ENCODE data around the gene EVL. TPM values are rescaled to one million over a fixed set of nuclear protein-coding genes. Genes with fewer than 3 reads are reported as not detected.

Gene EVL
- total RNA-seq, 1 experiment from 2014 or later, result 24.1 TPM

- no peak for DNase-seq (ENCODE audit: low read depth)
Measured at GRCh38 chr14:100082723-100083122, 17.5 kb downstream of the EVL start.

DNA sequence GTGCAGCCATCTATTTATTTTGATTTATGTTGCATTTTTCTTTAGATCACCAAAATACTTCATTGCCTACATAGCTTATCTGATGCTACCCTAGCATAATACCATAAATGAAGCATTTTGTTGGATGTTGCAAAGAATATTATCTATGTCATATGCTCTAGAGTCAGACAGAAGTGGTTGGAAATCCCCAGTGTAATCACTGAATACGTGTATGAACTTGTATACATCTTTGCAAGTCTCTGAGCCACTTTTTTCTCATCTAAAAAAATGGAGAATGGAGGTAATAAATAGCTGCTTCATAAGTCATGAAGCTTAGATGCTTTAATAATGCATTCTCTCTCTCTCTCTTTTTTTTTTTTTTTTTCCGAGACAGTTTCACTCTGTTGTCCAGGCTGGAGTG, 18.5 kb downstream of the EVL start:
- DNase-seq (ENCODE audit: low read depth), result no peak

- DNase-seq (ENCODE audit: low read depth), result no peak
Measured at GRCh38 chr14:100084591-100084990, 19.4 kb downstream of the EVL start.

DNA sequence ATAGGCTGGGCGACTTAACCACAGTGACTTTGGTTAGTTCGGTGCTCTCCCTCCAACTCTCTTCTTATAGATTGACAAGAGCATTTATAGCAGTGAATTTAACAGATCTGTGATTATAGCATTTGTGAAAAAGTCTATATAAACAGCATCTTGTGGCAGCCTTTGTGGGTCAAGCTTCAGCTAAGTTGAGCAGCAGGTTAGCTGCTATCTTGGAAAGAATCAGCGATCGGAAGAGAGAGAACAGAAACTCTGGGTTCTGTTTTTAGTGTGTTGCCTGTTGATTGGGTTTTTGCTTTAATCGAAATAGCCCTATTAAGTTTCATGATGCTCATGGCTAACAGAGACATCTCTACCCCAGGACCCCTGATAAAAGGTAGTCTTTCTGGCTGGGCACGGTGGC, 20.2 kb downstream of the EVL start:
- no peak for DNase-seq (ENCODE audit: low read depth)

DNA sequence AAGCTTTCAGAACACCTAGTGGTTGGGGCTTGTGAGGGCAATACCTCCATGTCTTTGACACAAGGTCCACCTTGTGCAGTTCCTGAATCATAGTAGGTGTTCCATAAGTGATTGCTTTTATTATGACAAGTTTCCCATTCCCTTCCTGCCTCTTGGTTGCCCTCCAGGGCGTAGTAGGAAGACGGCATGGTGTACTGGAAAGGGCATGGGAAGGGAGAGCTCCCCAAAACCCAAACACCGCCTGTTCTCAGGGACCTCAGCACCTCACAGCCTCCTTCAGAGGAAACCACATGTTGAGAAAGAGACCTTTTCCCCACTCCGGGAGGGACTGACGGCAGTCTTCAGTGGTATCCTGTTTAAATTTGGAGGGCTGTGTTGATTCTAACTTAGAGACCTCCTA, 21.1 kb downstream of the EVL start:
- DNase-seq (ENCODE audit: low read depth), result no peak

DNA sequence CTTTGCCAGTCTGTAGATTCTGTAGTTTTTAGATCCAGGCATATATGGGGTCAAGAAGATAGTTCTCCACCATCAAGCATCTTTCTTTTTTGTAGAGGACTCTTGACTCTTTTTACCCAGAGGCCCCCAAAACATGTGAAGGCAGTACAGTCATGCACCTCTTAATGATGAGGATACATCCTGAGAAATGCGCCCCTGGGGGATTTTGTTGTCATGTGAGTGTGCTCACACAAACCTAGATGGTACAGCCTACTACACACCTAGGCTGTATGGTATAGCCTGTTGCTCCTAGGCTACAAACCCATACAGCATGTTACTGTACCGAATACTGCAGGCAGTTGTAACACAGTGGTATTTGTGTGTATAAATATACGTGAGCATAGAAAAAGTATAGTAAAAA, 23.0 kb downstream of the EVL start:
- no peak for DNase-seq (ENCODE audit: low read depth)

GRCh38 chr14:100091386-100091785, 26.2 kb downstream of the EVL start:
- DNase-seq (ENCODE audit: low read depth), result no peak

DNA sequence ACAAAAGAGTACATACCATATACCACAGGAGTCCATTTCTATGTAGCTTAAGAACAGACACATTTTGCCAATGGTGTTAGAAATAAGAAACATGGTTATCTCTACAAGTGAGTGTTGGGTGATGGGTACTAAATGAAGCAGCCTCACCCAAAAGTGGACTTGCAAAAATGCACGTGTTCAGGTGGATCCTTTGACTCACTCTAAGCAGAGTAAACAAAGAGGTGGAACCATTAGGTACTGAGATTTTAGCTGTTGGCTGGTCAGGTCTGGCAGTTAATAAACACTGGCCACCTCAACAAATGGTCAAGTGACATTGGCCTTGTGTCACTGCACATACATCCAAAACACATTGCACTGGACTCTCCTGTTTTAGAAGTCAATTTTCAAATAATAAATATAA, 27.6 kb downstream of the EVL start:
- no peak for DNase-seq (ENCODE audit: low read depth)

DNA sequence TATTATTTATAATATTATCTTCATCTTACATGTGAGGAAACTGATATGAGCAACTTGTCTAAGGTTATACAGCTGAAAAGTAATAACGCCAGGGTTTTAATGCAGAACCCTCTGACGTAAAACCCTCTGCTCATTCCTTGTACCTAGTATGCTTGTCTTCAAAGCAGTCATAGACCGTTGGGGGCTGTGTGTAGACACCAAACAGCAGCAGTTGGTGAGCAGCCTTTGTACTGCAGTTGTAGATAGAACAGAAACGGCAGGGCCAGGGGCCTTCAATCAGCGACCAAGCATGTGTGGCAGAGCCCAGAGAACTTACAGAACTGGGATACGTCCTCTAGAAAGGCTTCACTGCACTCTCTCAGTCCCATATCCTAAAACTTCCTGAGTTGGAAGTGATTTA, 28.1 kb downstream of the EVL start:
- no peak for DNase-seq (ENCODE audit: low read depth)

DNA sequence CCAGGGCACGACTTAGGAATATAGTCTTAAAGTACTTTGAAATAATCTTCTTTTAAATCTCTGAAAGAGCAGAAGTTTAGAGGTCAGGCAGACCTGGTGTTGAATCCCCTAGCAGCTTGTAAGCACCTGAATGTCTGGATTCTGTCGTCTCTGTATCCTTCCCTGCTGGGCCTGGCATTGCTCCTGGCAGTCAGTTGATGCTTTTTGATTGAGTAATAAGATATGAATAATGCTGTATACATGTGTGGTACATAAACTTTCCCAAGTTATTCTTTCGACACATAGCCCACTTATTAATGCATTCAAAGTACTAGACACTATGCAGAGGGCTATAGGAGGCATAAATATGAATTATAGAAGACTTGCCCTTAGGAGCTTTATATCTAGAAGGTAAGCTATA, 31.4 kb downstream of the EVL start:
- peak; percentile 43 for DNase-seq (ENCODE audit: low read depth)

DNA sequence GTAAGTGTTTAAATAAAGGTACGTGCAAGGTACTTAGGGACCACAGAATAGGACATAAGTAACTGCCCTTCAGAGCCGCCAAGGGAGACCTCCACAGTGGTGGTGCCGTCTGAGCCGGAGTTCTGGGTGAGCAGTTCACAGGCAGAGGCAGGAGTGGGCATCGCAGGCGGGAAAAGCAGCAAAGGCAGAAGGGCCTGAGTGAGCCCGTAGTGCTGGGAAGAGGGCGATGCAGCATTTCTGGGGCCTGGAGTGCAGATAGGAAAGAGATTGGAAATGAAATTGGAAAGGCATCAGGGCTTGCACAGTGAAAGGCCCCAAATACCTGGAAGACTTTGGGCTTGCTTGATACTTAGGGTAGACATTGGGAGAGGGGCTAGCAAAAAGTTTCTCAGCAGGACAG, 32.9 kb downstream of the EVL start:
- no peak for DNase-seq (ENCODE audit: low read depth)

DNA sequence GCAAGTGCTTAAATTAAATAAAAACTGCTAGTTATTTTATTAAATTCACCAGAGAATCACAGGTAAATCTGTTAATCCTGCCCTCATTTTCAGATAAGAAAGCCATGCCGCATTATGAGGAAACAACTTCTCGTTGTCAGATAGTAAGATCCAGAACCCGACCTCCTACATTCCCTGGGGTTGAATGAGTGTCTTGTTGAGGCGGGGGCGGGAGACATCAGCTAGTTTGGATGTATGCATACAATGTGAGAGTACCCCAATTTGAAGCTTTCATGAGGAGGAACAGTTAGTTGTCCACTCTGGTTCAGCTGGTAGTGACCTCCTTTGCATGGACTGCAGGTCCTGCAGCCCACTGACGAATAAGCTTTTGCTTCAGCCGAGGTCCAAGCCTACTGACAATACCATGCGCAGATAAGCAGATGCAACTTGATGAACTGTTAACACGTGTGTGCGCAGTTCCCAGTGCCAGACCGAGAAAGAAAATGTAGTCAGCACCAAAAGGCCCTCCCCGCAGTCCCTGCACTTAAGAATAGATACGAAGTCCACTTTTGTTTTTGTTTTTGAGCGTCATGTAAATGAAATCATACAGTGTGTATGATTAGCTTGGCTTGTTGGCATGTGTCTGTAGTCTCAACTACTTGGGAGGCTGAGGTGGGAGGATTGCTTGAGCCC, 34.9 kb downstream of the EVL start:
- no peak for DNase-seq (ENCODE audit: low read depth)

DNA sequence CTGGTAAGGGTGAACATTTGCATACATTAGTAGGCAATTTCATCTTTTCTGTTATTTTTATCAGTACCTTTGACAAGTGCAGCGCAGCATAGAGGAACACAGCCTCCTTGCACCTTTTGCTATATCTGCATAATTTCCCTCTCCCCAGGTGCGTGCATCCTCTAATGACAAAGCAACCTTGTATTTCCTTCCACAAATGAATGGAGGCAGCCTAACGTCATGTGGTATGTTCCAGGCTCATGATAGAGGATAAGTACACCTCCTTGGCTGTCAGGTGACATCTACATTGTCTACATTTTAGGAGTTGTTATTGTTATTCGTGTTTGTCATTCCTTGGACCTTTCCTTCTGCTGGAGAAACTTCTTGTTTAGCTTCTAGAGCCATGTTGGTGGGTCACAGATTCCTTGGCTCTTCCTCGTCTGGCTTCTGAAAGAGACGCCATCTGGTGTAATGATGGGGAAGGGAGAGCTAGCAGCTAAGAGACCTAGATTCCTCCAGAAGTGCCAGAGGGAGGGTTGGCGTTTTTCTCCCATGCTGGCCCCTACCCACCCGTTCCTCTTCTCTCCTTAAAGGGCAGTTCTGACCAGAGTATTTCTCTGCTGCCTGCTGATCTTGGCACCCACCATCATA, 37.0 kb downstream of the EVL start:
- no peak for DNase-seq (ENCODE audit: low read depth)

GRCh38 chr14:100103250-100104005, 38.2 kb downstream of the EVL start:
- DNase-seq (ENCODE audit: low read depth), result peak; percentile 46

DNA sequence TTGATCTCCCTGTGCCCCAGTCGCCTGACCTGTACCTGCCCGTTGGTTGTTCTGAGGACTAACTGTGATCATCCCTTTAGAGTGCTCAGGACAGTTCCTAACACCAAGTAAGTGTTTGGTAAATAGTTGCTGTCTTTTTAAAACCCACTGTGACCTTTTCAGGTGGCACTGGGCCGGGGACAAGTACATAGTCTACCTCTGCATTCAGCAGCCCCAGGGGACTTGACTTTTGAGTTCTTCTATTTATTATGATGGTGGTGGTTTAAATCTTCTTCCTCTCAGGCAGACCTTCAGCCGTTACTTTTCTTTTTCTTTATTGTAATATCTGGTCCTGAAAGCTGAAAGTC, 38.8 kb downstream of the EVL start:
- DNase-seq (ENCODE audit: low read depth), result no peak

- DNase-seq (ENCODE audit: low read depth), result peak; percentile 62
Measured at GRCh38 chr14:100104523-100105300, 39.5 kb downstream of the EVL start.

GRCh38 chr14:100105357-100106169, 40.3 kb downstream of the EVL start:
- no peak for DNase-seq (ENCODE audit: low read depth)

DNA sequence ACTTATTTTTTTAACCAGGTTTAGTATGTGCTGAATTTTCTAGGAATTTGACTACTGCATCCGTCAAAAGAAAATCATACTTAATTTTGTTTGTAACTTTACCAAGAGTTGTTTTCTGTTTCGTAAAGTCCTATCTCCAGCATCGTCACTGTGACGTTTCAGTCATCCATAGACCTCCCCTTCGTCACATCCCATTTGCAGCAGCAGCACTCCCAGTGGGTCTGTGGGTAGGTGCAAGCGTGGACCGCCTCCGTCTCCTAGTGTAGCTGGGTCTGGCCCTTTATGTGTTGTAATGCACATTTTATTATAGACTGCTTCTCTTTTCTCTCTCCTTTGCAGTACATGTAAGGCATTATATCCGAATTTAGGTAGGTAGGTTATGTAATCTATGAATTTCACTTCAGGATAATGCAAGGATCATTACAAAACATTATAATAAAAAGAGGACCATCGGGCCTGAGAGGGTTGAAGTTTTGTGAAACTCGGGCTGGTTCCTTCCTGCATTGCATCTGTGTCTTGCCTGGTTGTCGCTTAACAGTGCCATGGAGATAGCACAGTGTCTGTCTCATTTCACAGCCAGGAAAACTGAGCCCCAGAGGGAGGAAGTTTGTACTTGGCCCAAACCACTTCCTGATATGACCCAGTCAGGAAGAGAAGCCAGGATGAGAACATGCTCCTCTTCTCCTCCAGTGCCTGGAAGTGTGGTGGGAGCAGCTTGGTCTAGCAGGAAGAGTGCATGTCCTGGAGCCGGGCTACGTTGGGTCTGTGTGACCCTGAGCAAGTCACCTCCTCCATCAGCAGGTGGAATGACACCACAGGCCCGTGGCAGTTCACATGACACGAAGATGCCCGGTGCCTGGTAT, 41.3 kb downstream of the EVL start:
- DNase-seq (ENCODE audit: low read depth), result no peak

GRCh38 chr14:100107236-100107635, 42.0 kb downstream of the EVL start:
- no peak for DNase-seq (ENCODE audit: low read depth)

DNA sequence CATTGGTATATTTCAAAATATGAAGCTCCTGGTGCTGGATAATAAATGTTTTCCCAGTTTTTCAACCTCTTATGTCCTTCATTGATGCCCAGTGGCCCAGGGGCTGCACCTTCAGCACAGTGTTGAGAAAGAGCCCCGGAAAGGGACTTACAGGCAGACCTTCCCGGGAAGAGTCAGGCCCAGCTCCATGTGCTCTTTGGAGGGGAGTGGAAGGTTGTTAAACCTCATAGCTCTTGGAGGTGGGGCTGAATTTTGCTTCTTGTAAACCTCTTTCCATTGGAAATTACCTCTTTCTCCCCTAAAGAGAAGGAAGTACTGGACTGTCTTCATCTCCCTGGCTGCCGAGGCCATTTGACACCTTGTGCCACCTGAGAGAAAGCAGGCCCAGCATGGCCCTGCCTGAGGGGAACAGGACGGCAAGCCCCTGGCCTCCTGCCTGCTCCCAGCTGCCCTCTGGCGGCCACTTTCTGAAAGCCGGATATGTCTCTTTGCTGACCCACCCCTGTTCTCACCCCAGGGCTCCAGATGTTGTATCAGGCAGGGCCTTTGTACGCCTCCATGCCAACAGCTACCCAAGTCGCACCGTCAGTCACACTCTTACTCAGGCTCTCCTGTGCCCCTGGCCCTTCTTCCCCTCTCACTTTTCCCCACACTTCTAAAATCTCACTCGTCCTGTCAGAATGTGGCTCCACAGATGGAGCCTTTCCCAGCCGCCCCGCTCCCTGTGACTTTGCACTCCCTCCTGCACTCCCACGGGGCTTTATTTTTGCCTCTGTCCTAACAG, 43.0 kb downstream of the EVL start:
- peak; percentile 64 for DNase-seq (ENCODE audit: low read depth)
